H9 (cell line): Measurements from ENCODE around the gene TRIO. TPM values are rescaled to one million over a fixed set of nuclear protein-coding genes. Genes with fewer than 3 reads are reported as not detected.

Source experiments
- DNase-seq: peaks from one replicate; pipeline ENCODE4 v3.0.0-alpha.2; 2017
- H2AFZ ChIP-seq: one replicate; pipeline ENCODE4 v1.6.1; 2013; ENCODE audit warnings: mild to moderate bottlenecking, low read length, control low read depth, moderate library complexity
- H2AK5ac ChIP-seq: 2 replicates; pipeline ENCODE4 v1.6.1; 2013; ENCODE audit warnings: low read length, control low read depth, mixed read lengths; ENCODE audit not compliant: insufficient read length
- H2BK120ac ChIP-seq: one replicate; pipeline ENCODE4 v1.6.1; 2013; ENCODE audit warnings: low read depth, mild to moderate bottlenecking, low read length, control low read depth, inconsistent platforms; ENCODE audit not compliant: poor library complexity, severe bottlenecking
- H2BK12ac ChIP-seq: 2 replicates; pipeline ENCODE4 v1.6.1; 2013; ENCODE audit warnings: low read length, control low read depth, mixed read lengths, low read depth; ENCODE audit not compliant: insufficient read length
- H2BK15ac ChIP-seq: 2 replicates; pipeline ENCODE4 v1.6.1; 2013; ENCODE audit warnings: low read depth, low read length, control low read depth
- H2BK20ac ChIP-seq: one replicate; pipeline ENCODE4 v1.6.1; 2013; ENCODE audit warnings: low read depth, mild to moderate bottlenecking, low read length, control low read depth, inconsistent platforms; ENCODE audit not compliant: poor library complexity, severe bottlenecking
- H2BK5ac ChIP-seq: 2 replicates; pipeline ENCODE4 v1.6.1; 2013; ENCODE audit warnings: low read length, control low read depth, mixed read lengths; ENCODE audit not compliant: insufficient read length
- H3K14ac ChIP-seq: 2 replicates; pipeline ENCODE4 v1.6.1; 2013; ENCODE audit warnings: low read length, control low read depth; ENCODE audit not compliant: insufficient read depth
- H3K18ac ChIP-seq: 2 replicates; pipeline ENCODE4 v1.6.1; 2013; ENCODE audit warnings: low read depth, mild to moderate bottlenecking, mixed read lengths, low read length, control low read depth; ENCODE audit not compliant: insufficient read length
- H3K23ac ChIP-seq: 2 replicates; pipeline ENCODE4 v1.6.1; 2013; ENCODE audit warnings: low read length, control low read depth, mixed read lengths, low read depth; ENCODE audit not compliant: insufficient read length
- H3K23me2 ChIP-seq: 2 replicates; pipeline ENCODE4 v1.6.1; 2013; ENCODE audit warnings: low read depth, mild to moderate bottlenecking, mixed read lengths, low read length, control low read depth; ENCODE audit not compliant: insufficient read length, poor library complexity, severe bottlenecking
- H3K27ac ChIP-seq: 2 replicates; pipeline ENCODE4 v1.5.1; 2013; ENCODE audit warnings: low read length, control low read depth, mixed read lengths, low read depth; ENCODE audit not compliant: insufficient read length
- H3K27me3 ChIP-seq: 2 replicates; pipeline ENCODE4 v1.6.1; 2013; ENCODE audit warnings: low read length, control low read depth, inconsistent platforms; ENCODE audit not compliant: insufficient read depth
- H3K4ac ChIP-seq: 2 replicates; pipeline ENCODE4 v1.6.1; 2013; ENCODE audit warnings: low read depth, mild to moderate bottlenecking, control low read depth, inconsistent platforms, low read length, moderate library complexity
- H3K4me1 ChIP-seq: 2 replicates; pipeline ENCODE4 v1.6.1; 2013; ENCODE audit warnings: low read length, control low read depth, inconsistent platforms; ENCODE audit not compliant: insufficient read depth
- H3K4me2 ChIP-seq: 2 replicates; pipeline ENCODE4 v1.6.1; 2013; ENCODE audit warnings: low read length, control low read depth, mixed read lengths; ENCODE audit not compliant: insufficient read length, insufficient read depth
- H3K56ac ChIP-seq: 2 replicates; pipeline ENCODE4 v1.6.1; 2013; ENCODE audit warnings: low read depth, mild to moderate bottlenecking, mixed read lengths, low read length, control low read depth; ENCODE audit not compliant: insufficient read length
- H3K79me1 ChIP-seq: 2 replicates; pipeline ENCODE4 v1.6.1; 2013; ENCODE audit warnings: low read depth, mild to moderate bottlenecking, moderate library complexity, low read length, control low read depth, inconsistent platforms; ENCODE audit not compliant: insufficient read depth, poor library complexity, severe bottlenecking
- H3K79me2 ChIP-seq: 2 replicates; pipeline ENCODE4 v1.6.1; 2013; ENCODE audit warnings: low read length, control low read depth, inconsistent platforms; ENCODE audit not compliant: insufficient read depth
- H3K9ac ChIP-seq: 2 replicates; pipeline ENCODE4 v1.6.1; 2013; ENCODE audit warnings: low read length, control low read depth, mixed read lengths; ENCODE audit not compliant: insufficient read length; ENCODE audit errors: extremely low read depth
- H3K9me3 ChIP-seq: one replicate; pipeline ENCODE4 v1.6.1; 2013; ENCODE audit warnings: low read depth, low read length, inconsistent platforms; ENCODE audit not compliant: control insufficient read depth
- H3T11ph ChIP-seq: one replicate; pipeline ENCODE4 v1.6.1; 2013; ENCODE audit warnings: mild to moderate bottlenecking, low read length, control low read depth, inconsistent platforms
- H4K20me1 ChIP-seq: one replicate; pipeline ENCODE4 v1.6.1; 2013; ENCODE audit not compliant: control insufficient read depth, insufficient read length, insufficient read depth
- H4K5ac ChIP-seq: 2 replicates; pipeline ENCODE4 v1.6.1; 2013; ENCODE audit warnings: low read depth, mild to moderate bottlenecking, mixed read lengths, low read length, control low read depth; ENCODE audit not compliant: insufficient read length
- H4K8ac ChIP-seq: replicated peaks from 2 replicates; pipeline ENCODE4 v1.6.1; 2013; ENCODE audit warnings: low read length, control low read depth, mixed read lengths, low read depth; ENCODE audit not compliant: insufficient read length
- H4K91ac ChIP-seq: 2 replicates; pipeline ENCODE4 v1.6.1; 2013; ENCODE audit warnings: low read depth, mild to moderate bottlenecking, moderate library complexity, mixed read lengths, low read length, control low read depth; ENCODE audit not compliant: insufficient read length
- H3K27ac Mint-ChIP-seq, 3 experiments: 2 replicates in 2 of 3; 3 replicates in 1 of 3; pipeline ENCODE4 v1.8.0; 2020 to 2021; ENCODE audit warnings: mixed read lengths in 3 of 3, mild to moderate bottlenecking in 1 of 3, moderate library complexity in 1 of 3
- H3K27me3 Mint-ChIP-seq: 2 replicates; pipeline ENCODE4 v1.8.0; 2021; ENCODE audit warnings: low read depth, mild to moderate bottlenecking, moderate library complexity, mixed read lengths
- H3K36me3 Mint-ChIP-seq, 3 experiments: 2 replicates in 2 of 3; 3 replicates in 1 of 3; pipeline ENCODE4 v1.8.0; 2020 to 2021; ENCODE audit warnings: low read depth in 3 of 3, mixed read lengths in 3 of 3; ENCODE audit not compliant: insufficient read depth in 1 of 3
- H3K4me1 Mint-ChIP-seq, 2 experiments: 2 replicates each; pipeline ENCODE4 v1.8.0; 2020; ENCODE audit warnings: mixed read lengths in 2 of 2
- H3K4me3 Mint-ChIP-seq, 2 experiments: 2 replicates in 1 of 2; 3 replicates in 1 of 2; pipeline ENCODE4 v1.8.0; 2020 to 2021; ENCODE audit warnings: mild to moderate bottlenecking in 2 of 2, mixed read lengths in 2 of 2, moderate library complexity in 1 of 2
- H3K9me3 Mint-ChIP-seq, 2 experiments: 2 replicates in 1 of 2; 3 replicates in 1 of 2; pipeline ENCODE4 v1.8.0; 2020; ENCODE audit warnings: mild to moderate bottlenecking in 2 of 2, mixed read lengths in 2 of 2, moderate library complexity in 1 of 2
- WGBS: extraction: QIAGEN DNeasy Blood & Tissue Kit; methylation state at CpG from one replicate; pipeline ENCODE4 v1.1.7; 2013; ENCODE audit warnings: missing lambda C conversion rate, low lambda C conversion rate, mixed read lengths; ENCODE audit not compliant: insufficient read length; ENCODE audit errors: extremely low coverage; 5-methylcytosine and 5-hydroxymethylcytosine counted together
- total RNA-seq: library from RNA; stranded (reverse); gene quantifications from 2 replicates; pipeline ENCODE4 v1.2.1, GENCODE V29; 2021
- TF ChIP-seq, protein P1 (sequence below): fragments of 200-600 bp; sonication (generic); conservative IDR thresholded peaks from 3 replicates; pipeline ENCODE4 v1.8.0; 2021; ENCODE audit warnings: antibody characterized with exemption, mild to moderate bottlenecking

The TRIO gene
- total RNA-seq, 1 experiment from 2014 or later = 87.8 TPM

DNA sequence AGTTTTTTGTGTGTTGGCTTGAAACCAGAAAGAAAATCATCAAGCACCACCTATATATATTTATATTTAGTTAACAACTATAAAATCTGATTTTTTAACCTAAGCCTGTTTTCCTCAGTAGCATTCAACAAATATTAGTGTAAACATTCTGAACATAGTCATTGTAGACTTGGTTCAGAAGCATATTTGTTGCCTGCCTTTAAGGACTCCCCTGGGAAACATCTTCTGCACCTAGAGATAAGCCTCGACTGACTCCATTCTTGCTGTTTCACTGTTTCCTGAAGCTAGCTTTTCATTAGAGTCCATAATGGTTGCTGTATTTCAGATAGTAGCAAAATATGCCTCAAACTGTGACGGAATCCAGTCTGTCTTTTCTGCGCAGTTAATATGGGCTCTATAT is 123.5 kb downstream of the TRIO start:
- WGBS = no CpG with 5 or more reads among the region's 3 CpGs
- Histone ChIP-seq H3K27me3 (no peaks in the 10 kb centered on the region), H4K8ac (no peak overlapping the region), H3K79me2 (peaks cover 22% of the 10 kb centered on the region; the same call in 1 of the 2 replicates), H2BK15ac (no peak overlapping the region), H2AK5ac (no peak overlapping the region), H3K23ac (no peak overlapping the region), H4K5ac (no peak overlapping the region), H3K79me1 (no peaks in the 10 kb centered on the region), H3K4me1 (peaks cover 26% of the 10 kb centered on the region), H3K56ac (no peak overlapping the region), H3K4me2 (no peak overlapping the region), H3K9me3 (no peaks in the 10 kb centered on the region), H4K91ac (no peak overlapping the region), H4K20me1 (no peaks in the 10 kb centered on the region), H3T11ph (no peak overlapping the region), H2AFZ (no peak overlapping the region), H3K18ac (no peak overlapping the region), H3K23me2 (no peaks in the 10 kb centered on the region), H2BK5ac (no peak overlapping the region), H2BK12ac (no peak overlapping the region), H3K14ac (no peak overlapping the region), H2BK120ac (no peak overlapping the region), H3K9ac (no peak overlapping the region), H3K4ac (no peak overlapping the region), H3K27ac (no peak overlapping the region), H2BK20ac (no peak overlapping the region)
- Mint-ChIP-seq H3K27me3 (no peaks in the 10 kb centered on the region), H3K4me1 (peaks cover 71 to 72% of the 10 kb centered on the region in 2 experiments), H3K4me3 (no peak overlapping the region), H3K27ac (no peak overlapping the region), H3K9me3 (no peaks in the 10 kb centered on the region), H3K36me3 (peaks cover 0 to 5% (median under 1%) of the 10 kb centered on the region in 3 experiments; a peak in 5 of 7 replicates)
- no peak for DNase-seq
- TF ChIP-seq, protein P1, sequence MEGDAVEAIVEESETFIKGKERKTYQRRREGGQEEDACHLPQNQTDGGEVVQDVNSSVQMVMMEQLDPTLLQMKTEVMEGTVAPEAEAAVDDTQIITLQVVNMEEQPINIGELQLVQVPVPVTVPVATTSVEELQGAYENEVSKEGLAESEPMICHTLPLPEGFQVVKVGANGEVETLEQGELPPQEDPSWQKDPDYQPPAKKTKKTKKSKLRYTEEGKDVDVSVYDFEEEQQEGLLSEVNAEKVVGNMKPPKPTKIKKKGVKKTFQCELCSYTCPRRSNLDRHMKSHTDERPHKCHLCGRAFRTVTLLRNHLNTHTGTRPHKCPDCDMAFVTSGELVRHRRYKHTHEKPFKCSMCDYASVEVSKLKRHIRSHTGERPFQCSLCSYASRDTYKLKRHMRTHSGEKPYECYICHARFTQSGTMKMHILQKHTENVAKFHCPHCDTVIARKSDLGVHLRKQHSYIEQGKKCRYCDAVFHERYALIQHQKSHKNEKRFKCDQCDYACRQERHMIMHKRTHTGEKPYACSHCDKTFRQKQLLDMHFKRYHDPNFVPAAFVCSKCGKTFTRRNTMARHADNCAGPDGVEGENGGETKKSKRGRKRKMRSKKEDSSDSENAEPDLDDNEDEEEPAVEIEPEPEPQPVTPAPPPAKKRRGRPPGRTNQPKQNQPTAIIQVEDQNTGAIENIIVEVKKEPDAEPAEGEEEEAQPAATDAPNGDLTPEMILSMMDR = no peak
